ENCODE measurements around the gene ABCG1. TPM values are rescaled to one million over a fixed set of nuclear protein-coding genes. Genes with fewer than 3 reads are reported as not detected.

ABCG1 gene
- total RNA-seq, 1 donor from 2014 or later = 6.3 TPM

DNA sequence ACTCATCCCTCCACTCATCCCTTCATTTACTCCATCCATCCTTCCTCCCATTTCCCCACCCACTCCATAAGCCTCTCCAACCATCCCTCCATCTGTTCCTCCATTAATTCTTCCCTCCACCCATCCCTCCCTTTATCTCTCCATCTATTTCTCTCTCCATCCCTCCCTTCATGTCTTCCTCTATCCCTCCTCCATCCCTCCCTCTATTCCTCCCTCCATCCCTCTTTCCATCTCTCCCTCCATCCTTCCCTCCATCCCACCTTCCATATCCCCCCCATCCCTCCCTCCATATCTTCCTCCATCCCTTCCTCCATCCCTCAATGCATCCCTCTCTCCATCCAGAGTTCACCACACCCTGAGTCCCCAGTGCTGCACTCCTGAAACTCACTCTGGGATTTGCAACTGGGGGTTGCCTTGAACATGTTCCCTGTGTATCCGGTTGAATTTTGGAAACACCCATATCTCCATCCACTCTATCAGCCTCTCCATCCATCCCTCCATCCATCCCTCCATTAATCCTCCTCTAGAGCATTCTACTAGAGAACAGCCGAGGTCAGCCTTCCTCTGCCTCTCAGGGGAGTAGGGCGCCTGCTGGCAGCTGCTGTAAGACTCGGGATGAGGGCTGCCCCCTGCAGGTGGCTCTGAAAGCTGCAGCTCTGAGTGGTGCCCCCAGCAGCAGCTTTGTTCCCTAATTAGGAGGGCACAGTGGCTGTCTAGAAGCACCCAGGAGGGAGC, 39.4 kb downstream of the ABCG1 start:
- peak; percentile 89 for DNase-seq (ENCODE audit: low spot score)
- intact Hi-C loops (cut with DNase I) = loop anchor here (2.0 to 5.0 kb wide), 2 partner anchors 94 to 111 kb away; no protein-coding TSS in a partner anchor

DNA sequence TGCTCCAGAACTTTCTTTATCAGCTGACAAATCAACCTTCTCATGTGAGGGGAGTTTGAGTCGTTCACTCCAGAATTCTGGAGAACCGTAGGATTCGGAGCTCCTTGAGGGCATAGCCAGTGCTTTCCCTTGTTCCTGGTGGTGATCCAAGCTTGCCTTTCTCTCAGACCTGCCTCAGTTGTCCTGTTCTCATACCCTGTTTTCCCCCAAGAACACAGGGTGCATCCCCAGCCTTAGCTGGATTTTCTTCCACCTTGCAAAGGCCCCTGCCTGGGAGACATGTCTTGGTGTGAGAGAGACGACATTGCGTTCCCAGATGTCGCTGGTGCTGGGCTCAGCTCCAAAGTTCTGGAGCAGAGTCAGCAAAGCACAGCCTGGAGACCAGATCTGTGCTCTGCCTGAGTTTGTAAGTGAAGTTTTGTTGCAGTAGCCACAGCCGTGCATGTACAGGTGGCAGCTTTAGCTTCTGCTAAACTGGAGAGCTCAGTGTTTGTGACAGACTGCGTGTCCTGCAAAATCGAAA, 40.0 kb downstream of the ABCG1 start:
- no peak for DNase-seq (ENCODE audit: low spot score)

DNA sequence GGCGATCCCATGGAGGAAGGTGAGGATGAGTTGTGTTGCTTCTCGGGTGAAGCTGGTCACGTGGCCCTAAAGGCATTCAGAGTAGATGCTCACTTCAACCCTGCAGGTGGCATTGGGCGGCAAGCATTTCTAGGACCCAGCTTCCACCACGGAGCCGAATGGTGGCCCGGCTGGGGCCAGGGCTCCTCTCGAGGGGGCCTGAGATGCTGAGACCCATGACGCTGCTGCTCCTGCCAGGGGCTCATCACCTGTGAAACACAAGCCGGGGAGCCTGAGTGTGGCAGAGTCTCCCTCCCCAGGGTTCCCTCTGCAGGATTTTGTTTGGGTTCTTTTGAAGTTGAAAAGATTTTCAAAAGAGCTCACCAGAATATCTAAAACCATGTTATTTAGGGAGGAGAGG, 41.2 kb downstream of the ABCG1 start:
- intact Hi-C loops (cut with DNase I) = no loop called here
- DNase-seq (ENCODE audit: low spot score) = no peak

More for the DNA sequence above, 40.0 kb downstream of the ABCG1 start:
- intact Hi-C loops (cut with DNase I) = loop anchor here (2.0 to 5.0 kb wide), 2 partner anchors 94 to 112 kb away; no protein-coding TSS in a partner anchor

- intact Hi-C loops (cut with DNase I) = loop anchor here (2.0 kb wide), 1 partner anchor 41 kb away; no protein-coding TSS in a partner anchor
Observed at GRCh38 chr21:42261829-42262200, 42.9 kb downstream of the ABCG1 start.

DNA sequence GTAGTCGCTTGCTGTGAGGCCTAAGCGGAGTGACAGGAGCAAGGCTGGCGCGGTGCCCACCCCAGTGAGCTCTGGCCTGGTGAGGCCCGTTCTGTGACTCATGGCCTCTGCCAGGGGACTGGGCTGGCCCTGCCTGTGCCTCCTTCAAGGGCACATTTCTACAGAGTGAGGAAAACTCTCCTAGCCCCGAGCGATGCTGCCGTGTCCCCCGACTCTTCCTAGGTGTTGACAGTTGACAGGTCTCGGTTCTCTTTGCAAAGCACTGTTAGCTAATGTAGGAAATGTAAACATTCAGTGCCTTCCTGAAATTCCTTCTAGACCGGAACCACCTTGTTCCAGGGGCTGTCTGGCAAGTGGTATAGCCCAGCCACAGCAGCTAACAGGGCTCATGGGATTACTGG, 43.9 kb downstream of the ABCG1 start:
- intact Hi-C loops (cut with DNase I) = loop anchor here (2.0 kb wide), 1 partner anchor 42 kb away; no protein-coding TSS in a partner anchor
- peak; percentile 90 for DNase-seq (ENCODE audit: low spot score)

More at GRCh38 chr21:42261829-42262200, 42.9 kb downstream of the ABCG1 start:
- DNase-seq (ENCODE audit: low spot score) = no peak

- DNase-seq (ENCODE audit: low spot score) = peak; percentile 82
- intact Hi-C loops (cut with DNase I) = loop anchor here (2.0 kb wide), 1 partner anchor 43 kb away; no protein-coding TSS in a partner anchor
Observed at GRCh38 chr21:42263591-42264131, 44.7 kb downstream of the ABCG1 start.

DNA sequence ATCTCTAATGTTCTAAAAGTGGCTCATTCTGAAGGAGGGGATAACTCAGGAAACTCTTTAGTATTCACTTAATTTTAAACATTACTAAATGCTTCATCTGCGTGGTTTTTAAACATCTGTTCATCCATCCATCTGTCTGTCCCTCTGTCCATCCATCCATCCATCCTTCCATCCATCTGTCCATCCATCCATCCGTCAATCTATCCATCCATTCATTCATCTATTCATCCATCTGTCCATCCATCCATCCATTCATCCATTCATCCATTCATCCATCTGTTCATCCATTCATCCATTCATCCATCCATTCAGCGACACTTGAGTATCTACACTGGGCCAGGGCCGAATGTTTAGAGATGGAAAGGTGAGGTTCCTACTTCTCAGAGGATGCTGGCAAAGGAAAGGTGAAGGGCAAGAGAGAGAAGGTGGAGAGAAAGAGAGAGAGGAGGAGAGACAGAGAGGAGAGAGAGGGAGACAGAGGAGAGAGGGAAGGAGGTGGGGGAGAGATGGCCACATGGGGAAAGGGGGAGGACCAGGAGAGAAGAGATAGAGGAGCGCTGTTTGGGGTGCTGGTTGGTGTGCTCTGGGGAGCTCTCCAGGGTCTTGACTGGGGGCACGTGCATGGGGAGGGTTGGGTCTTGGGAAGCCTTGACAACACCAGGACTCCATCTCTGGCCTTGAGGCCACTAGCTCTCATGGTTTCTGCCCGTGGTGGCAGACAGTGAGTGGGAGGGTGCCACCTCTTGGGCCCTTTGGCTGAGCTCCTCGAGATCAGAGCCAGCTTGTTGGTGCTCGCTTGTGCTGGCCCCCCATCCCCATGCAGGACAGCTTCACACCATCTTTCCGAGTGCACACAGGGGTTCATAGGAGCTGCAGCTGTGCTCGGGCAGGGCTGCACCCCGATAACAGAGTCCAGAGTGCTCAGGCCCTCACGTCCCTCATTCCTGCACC, 45.6 kb downstream of the ABCG1 start:
- DNase-seq (ENCODE audit: low spot score) = no peak
- intact Hi-C loops (cut with DNase I) = no loop called here

GRCh38 chr21:42265231-42265812, 46.4 kb downstream of the ABCG1 start:
- intact Hi-C loops (cut with DNase I) = no loop called here
- no peak for DNase-seq (ENCODE audit: low spot score)

GRCh38 chr21:42266971-42267556, 48.1 kb downstream of the ABCG1 start:
- no peak for DNase-seq (ENCODE audit: low spot score)

DNA sequence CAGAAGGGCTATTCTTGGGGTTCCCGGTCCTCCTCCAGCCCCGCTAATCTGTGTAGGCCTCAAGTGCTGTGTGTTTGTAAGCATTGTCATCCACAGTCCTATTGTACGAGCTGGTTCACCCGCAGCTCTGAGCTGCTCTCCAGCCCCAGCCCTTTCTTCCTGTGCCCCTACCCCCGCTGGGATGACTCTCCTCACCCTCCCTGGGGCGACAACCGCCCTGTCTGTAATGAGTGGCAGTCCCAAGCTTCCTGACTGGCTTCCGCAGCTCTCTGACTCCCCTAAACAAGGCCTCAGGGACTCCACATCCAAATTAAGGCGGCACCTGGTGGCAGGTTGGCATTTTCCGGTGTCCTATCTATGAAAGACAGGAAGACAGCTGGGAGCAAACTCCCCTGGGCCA, 50.4 kb downstream of the ABCG1 start:
- no peak for DNase-seq (ENCODE audit: low spot score)
- intact Hi-C loops (cut with DNase I) = no loop called here

More at GRCh38 chr21:42266971-42267556, 48.1 kb downstream of the ABCG1 start:
- intact Hi-C loops (cut with DNase I) = no loop called here

DNA sequence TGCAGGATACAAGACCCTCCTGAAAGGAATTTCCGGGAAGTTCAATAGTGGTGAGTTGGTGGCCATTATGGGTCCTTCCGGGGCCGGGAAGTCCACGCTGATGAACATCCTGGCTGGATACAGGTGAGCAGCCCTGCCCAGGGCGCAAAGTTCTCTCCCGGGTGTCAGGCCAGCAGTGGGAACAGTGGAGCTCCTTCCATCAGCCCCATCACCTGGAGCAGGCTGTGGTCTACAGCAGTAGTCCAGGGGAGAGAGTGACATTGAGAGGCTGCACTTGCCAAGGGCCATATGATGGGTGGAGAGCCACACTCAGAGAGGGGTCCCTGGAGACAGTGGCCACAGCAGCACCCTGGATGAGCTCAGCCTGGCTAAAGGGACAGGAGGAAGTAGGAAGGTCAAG, 52.1 kb downstream of the ABCG1 start:
- intact Hi-C loops (cut with DNase I) = no loop called here
- DNase-seq (ENCODE audit: low spot score) = no peak

- DNase-seq (ENCODE audit: low spot score) = no peak
- intact Hi-C loops (cut with DNase I) = no loop called here
Observed at GRCh38 chr21:42272109-42272962, 53.4 kb downstream of the ABCG1 start.

DNA sequence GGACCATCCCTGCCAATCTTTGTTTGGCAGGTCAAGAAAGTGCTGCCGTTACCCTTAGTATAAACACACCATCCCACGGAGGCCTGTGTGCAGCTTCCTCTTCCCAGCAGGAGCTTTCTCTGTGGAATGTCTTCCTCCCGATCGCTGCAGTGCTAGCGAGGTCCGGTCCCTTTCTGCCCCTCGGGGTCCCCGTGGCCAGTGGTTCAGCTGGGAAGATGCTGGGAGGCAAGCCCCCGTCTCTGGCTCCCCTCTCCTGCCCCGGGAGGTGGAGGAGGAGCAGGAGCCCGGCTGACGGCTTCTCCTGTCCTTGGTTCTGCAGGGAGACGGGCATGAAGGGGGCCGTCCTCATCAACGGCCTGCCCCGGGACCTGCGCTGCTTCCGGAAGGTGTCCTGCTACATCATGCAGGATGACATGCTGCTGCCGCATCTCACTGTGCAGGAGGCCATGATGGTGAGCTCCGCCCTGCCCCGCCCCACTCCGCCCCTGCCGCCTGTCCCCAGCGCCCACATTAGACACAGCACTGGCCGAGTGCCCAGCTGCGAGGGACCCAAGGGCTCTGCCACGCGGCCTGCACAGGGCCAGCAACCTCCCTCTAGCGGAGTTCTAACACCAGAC, 54.2 kb downstream of the ABCG1 start:
- no peak for DNase-seq (ENCODE audit: low spot score)
- intact Hi-C loops (cut with DNase I) = no loop called here

DNA sequence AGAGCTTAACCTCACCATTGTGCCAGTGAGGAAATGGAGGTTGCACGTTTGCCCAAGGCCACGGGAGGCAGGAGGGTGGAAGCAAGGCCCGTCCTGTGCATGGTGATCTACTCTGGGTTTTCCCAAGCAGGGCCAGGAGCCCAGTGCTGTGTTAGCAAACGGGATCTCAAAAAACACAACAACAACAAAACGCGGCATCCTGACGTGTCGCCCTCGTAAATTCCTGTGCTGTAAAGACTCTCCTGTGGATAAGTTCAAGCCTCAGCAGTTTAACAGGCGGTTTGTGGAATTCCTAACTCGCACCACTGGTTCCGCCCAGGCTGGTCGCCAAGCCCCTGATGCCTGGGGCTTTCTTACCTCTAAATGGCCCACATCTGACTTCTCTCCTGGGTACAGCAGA, 57.1 kb downstream of the ABCG1 start:
- intact Hi-C loops (cut with DNase I) = no loop called here
- DNase-seq (ENCODE audit: low spot score) = no peak

GRCh38 chr21:42276526-42277154, 57.7 kb downstream of the ABCG1 start:
- DNase-seq (ENCODE audit: low spot score) = no peak
- intact Hi-C loops (cut with DNase I) = no loop called here

GRCh38 chr21:42277593-42277992, 58.7 kb downstream of the ABCG1 start:
- intact Hi-C loops (cut with DNase I) = no loop called here
- no peak for DNase-seq (ENCODE audit: low spot score)

DNA sequence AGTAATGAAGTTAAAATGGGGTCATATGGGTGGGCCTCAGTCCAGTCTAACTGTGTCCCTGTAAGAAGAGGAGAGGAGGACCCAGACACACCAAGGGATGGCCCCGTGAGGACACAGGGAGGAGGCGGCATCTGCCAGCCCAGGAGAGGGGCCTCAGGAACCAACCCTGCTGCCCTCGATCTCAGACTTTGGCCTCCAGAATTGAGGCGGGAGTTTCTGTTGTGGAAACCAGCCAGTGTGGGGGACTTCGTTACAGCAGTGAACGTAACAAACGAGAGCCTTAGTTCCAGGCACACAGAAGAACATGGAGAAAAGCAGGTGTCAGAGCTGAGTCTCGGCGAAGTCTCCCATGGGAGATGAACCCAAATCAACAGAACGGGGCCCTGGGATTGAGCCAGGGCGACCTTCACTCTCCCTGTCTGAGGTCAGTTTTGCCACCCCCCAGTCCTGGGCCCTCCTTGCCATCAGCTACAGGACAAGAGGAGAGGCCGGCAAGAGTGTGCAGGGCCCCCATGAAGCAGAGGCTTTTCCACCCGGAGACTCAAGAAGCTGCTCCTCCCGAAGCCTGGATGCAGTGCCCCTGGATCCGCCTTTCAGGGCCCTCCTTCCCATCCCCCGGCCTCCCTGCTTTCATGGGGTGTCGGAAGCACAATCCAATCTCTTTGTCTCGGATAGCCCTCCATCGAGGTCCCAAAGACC, 59.7 kb downstream of the ABCG1 start:
- DNase-seq (ENCODE audit: low spot score) = no peak

More for the DNA sequence above, 59.7 kb downstream of the ABCG1 start:
- intact Hi-C loops (cut with DNase I) = no loop called here
